ENCODE results near the gene PPP1R9B.

DNA sequence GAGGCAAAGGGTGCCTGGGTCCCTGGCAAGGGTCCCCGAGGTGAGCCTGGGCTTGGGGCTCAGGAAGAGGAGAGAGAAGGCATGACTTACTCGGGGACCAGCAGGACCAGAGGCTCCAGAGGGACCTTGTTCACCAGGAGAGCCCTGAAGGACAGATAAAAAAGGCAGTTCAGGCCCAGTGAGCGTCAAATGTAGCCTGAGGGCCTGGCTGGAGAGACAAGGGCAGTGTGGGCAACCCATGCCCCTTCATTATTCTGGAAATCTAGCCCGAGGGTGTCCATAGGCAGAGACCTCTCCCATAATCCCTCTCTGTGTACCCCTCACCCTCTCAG is 36.9 kb upstream of the PPP1R9B start:
- TF ChIP-seq, protein P1, sequence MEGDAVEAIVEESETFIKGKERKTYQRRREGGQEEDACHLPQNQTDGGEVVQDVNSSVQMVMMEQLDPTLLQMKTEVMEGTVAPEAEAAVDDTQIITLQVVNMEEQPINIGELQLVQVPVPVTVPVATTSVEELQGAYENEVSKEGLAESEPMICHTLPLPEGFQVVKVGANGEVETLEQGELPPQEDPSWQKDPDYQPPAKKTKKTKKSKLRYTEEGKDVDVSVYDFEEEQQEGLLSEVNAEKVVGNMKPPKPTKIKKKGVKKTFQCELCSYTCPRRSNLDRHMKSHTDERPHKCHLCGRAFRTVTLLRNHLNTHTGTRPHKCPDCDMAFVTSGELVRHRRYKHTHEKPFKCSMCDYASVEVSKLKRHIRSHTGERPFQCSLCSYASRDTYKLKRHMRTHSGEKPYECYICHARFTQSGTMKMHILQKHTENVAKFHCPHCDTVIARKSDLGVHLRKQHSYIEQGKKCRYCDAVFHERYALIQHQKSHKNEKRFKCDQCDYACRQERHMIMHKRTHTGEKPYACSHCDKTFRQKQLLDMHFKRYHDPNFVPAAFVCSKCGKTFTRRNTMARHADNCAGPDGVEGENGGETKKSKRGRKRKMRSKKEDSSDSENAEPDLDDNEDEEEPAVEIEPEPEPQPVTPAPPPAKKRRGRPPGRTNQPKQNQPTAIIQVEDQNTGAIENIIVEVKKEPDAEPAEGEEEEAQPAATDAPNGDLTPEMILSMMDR (IDR thresholded peaks at IDR 0.05; ENCODE audit: low read length) = no peak
- no peak for TF ChIP-seq EZH2 (IDR thresholded peaks at IDR 0.05; ENCODE audit: borderline replicate concordance, low read length)
